Bronchial epithelial cell (primary cell): Measurements from ENCODE around the gene EPN1. TPM values are rescaled to one million over a fixed set of nuclear protein-coding genes. Genes with fewer than 3 reads are reported as not detected.

Experiments
- DNase-seq: peaks from one replicate; pipeline ENCODE4 v3.0.0-alpha.2; 2010; ENCODE audit warnings: low read depth
- FAIRE-seq: peaks from 2 replicates; lab custom pipeline; 2011; peaks lifted over from hg19 to GRCh38; lab: Jason Lieb, UNC
- H3K27me3 ChIP-seq: 2 replicates; pipeline ENCODE4 v1.5.1; 2011; ENCODE audit warnings: low read length; ENCODE audit not compliant: control insufficient read depth, insufficient read depth
- H3K36me3 ChIP-seq: 2 replicates; pipeline ENCODE4 v1.5.1; 2011; ENCODE audit warnings: low read length; ENCODE audit not compliant: control insufficient read depth, insufficient read depth
- H3K4me3 ChIP-seq: 2 replicates; pipeline ENCODE4 v1.5.1; 2011; ENCODE audit warnings: mild to moderate bottlenecking, low read depth, low read length, control low read depth
- CTCF ChIP-seq: IDR thresholded peaks from 2 replicates; pipeline ENCODE4 v1.5.1; 2011; ENCODE audit warnings: mild to moderate bottlenecking, moderate library complexity, low read length, control low read depth, inconsistent platforms; ENCODE audit not compliant: insufficient read depth, severe bottlenecking
- total RNA-seq: library from RNA; depleted of rRNA; stranded (reverse); fragments of >200 nt; gene quantifications from 2 replicates; pipeline ENCODE4 v1.2.1, GENCODE V29; 2014

Gene EPN1
- total RNA-seq, 1 donor from 2014 or later, result 28.2 TPM

- no peak for TF ChIP-seq CTCF
- Histone ChIP-seq H3K4me3 (peak within 1 kb of the TSS; percentile 50), H3K36me3 (peaks cover 3% of the 10 kb centered on the region), H3K27me3 (no peaks in the 10 kb centered on the region)
- FAIRE-seq, result no peak
- DNase-seq, result no peak
Observed at GRCh38 chr19:55640577-55641425, 34.2 kb upstream of the EPN1 start, which contains the start of gene ZNF580. TSS of gene ZNF580 (plus strand) at chr19:55641002. CDS start at chr19:55642509, 1,507 bp downstream.

GRCh38 chr19:55641426-55642152 lies 33.4 kb upstream of the EPN1 start:
- DNase-seq (no peak), FAIRE-seq (no peak)
- Histone ChIP-seq H3K4me3 (peak overlapping the region; percentile 50), H3K36me3 (peaks cover 3% of the 10 kb centered on the region), H3K27me3 (no peaks in the 10 kb centered on the region)
- TF ChIP-seq CTCF, result no peak

DNA sequence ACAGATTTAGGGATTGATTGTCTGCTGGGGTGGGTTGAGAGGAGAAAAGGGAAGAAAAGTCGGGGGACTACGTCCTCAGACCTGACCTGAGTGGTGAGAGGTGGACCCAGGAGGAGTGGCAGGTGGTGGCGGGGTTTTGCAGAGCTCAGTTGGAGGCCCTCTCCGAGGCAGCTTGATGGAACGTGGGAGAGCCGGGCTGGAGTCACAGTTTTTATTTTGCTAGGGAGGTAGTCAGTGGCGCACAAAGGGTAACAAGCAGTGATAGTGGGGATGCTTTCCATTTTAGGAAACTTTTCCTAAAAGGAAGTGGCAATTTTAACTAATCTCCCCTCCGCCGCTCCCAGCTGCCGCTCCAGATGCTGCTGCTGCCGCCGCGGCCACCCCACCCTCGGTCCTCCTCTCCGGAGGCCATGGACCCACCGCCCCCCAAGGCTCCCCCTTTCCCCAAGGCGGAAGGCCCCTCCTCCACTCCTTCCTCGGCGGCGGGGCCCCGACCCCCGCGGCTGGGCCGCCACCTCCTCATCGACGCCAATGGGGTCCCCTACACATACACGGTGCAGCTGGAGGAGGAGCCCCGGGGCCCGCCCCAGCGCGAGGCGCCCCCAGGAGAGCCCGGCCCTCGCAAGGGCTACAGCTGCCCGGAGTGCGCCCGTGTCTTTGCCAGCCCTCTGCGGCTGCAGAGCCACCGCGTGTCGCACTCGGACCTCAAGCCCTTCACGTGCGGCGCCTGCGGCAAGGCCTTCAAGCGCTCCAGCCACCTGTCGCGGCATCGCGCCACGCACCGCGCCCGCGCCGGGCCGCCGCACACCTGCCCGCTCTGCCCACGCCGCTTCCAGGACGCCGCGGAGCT lies 32.6 kb upstream of the EPN1 start:
- no peak for TF ChIP-seq CTCF
- DNase-seq (no peak), FAIRE-seq (no peak)
- Histone ChIP-seq H3K27me3 (no peaks in the 10 kb centered on the region), H3K36me3 (peaks cover 3% of the 10 kb centered on the region), H3K4me3 (peak overlapping the region; percentile 50)

GRCh38 chr19:55643003-55643886 lies 31.8 kb upstream of the EPN1 start, which contains the start of gene ZNF581:
TSS of gene ZNF581 (plus strand) at chr19:55643649. CDS start at chr19:55644572, 923 bp downstream.
- DNase-seq (peak; percentile 65), FAIRE-seq (no peak)
- no peaks in the 10 kb centered on the region for H3K27me3 ChIP-seq
- no peak for TF ChIP-seq CTCF
- peaks cover 3% of the 10 kb centered on the region for H3K36me3 ChIP-seq
- peak within 1 kb of the TSS; percentile 50 for H3K4me3 ChIP-seq

DNA sequence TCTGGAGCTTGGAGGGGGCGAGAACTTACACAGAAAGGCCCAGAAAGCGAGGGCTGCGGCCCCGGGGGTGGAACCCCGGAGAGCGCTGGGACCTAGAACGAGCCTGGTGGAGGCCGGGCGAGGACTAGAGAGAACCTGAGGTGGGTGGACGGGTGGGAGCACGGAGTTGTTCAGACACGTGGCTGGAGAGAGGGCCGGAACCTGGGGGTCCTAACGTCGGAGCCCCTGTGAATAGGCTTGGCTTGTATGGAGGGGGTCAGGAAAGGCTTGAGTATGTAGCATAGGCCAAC lies 31.2 kb upstream of the EPN1 start:
- DNase-seq, result no peak
- Histone ChIP-seq H3K27me3 (no peaks in the 10 kb centered on the region), H3K36me3 (peaks cover 3% of the 10 kb centered on the region), H3K4me3 (peak overlapping the region; percentile 50)
- FAIRE-seq, result no peak
- no peak for TF ChIP-seq CTCF
